K562 (cell line): ENCODE measurements around the gene CHL1.

Source experiments
- TAF15 ChIP-seq: fragments of 200-400 bp; formaldehyde crosslinking; IDR thresholded peaks from 2 replicates; pipeline ENCODE4 v1.6.1; 2017; ENCODE audit warnings: mild to moderate bottlenecking, low read depth, low read length, moderate library complexity
- ZZZ3 ChIP-seq: fragments of 450-650 bp; IDR thresholded peaks from 2 replicates; pipeline ENCODE4 v1.6.1; 2016; ENCODE audit warnings: antibody characterized with exemption, mild to moderate bottlenecking, moderate library complexity
- TF ChIP-seq, protein P1 (sequence below): fragments of 250-450 bp; sonication (Bioruptor Pico); IDR thresholded peaks from 2 replicates; pipeline ENCODE4 v1.8.0; 2021; ENCODE audit warnings: moderate library complexity, mild to moderate bottlenecking, inconsistent platforms
- TF ChIP-seq, protein P2 (sequence below), 2 experiments: fragments of 450-650 bp; IDR thresholded peaks; 2 replicates each; pipeline ENCODE4 v1.6.1; 2016

DNA sequence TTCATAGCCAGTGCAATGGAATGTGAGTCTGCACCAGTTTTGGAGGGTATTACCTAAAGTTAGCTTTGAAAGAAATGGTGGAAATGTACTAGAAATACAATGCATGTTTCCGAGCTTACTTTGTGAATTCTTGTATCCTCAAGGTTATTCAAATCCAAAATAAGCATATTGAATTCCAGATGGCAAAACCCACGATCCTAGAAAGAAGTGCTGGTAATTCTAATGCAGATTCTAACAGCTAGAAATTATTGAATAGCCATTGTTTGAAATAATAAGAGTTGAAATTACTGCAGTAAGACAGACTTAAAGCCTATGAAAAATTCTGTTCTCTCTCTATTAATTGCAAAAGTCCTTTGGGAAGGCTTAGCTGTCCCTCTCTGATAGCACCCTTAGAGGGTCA, 258.4 kb downstream of the CHL1 start:
- TF ChIP-seq TAF15 (no peak), ZZZ3 (no peak)
- TF ChIP-seq, protein P1, sequence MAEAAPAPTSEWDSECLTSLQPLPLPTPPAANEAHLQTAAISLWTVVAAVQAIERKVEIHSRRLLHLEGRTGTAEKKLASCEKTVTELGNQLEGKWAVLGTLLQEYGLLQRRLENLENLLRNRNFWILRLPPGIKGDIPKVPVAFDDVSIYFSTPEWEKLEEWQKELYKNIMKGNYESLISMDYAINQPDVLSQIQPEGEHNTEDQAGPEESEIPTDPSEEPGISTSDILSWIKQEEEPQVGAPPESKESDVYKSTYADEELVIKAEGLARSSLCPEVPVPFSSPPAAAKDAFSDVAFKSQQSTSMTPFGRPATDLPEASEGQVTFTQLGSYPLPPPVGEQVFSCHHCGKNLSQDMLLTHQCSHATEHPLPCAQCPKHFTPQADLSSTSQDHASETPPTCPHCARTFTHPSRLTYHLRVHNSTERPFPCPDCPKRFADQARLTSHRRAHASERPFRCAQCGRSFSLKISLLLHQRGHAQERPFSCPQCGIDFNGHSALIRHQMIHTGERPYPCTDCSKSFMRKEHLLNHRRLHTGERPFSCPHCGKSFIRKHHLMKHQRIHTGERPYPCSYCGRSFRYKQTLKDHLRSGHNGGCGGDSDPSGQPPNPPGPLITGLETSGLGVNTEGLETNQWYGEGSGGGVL (CRISPR knock-in tag): no peak
- TF ChIP-seq, protein P2, sequence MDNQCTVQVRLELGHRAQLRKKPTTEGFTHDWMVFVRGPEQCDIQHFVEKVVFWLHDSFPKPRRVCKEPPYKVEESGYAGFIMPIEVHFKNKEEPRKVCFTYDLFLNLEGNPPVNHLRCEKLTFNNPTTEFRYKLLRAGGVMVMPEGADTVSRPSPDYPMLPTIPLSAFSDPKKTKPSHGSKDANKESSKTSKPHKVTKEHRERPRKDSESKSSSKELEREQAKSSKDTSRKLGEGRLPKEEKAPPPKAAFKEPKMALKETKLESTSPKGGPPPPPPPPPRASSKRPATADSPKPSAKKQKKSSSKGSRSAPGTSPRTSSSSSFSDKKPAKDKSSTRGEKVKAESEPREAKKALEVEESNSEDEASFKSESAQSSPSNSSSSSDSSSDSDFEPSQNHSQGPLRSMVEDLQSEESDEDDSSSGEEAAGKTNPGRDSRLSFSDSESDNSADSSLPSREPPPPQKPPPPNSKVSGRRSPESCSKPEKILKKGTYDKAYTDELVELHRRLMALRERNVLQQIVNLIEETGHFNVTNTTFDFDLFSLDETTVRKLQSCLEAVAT (IDR thresholded peaks at IDR 0.05): no peak
